ENCODE data around the gene CSMD2.

Gene CSMD2

GRCh38 chr1:33792651-33793050 lies 372.4 kb downstream of the CSMD2 start:
- DNase-seq = no peak

GRCh38 chr1:33792216-33792615 lies 372.8 kb downstream of the CSMD2 start:
- DNase-seq = no peak

GRCh38 chr1:33791251-33791650 lies 373.8 kb downstream of the CSMD2 start:
- no peak for DNase-seq

- DNase-seq = no peak
These were observed 374.5 kb downstream of the CSMD2 start for GRCh38 chr1:33790577-33790976.

GRCh38 chr1:33784876-33785275 lies 380.2 kb downstream of the CSMD2 start:
- DNase-seq = no peak

- DNase-seq = no peak
These were observed 382.3 kb downstream of the CSMD2 start for GRCh38 chr1:33782776-33783175.

- DNase-seq = no peak
These were observed 383.4 kb downstream of the CSMD2 start for GRCh38 chr1:33781652-33782051.

GRCh38 chr1:33777337-33777736 lies 387.7 kb downstream of the CSMD2 start:
- no peak for DNase-seq

- no peak for DNase-seq
These were observed 396.2 kb downstream of the CSMD2 start for GRCh38 chr1:33768821-33769220.

- no peak for DNase-seq
These were observed 396.9 kb downstream of the CSMD2 start for GRCh38 chr1:33768106-33768505.

- DNase-seq = no peak
These were observed 400.9 kb downstream of the CSMD2 start for GRCh38 chr1:33764149-33764548.

- no peak for DNase-seq
These were observed 401.6 kb downstream of the CSMD2 start for GRCh38 chr1:33763406-33763805.

GRCh38 chr1:33762962-33763361 lies 402.1 kb downstream of the CSMD2 start:
- no peak for DNase-seq

GRCh38 chr1:33762109-33762830 lies 402.8 kb downstream of the CSMD2 start:
- DNase-seq = no peak

GRCh38 chr1:33758698-33759097 lies 406.3 kb downstream of the CSMD2 start:
- DNase-seq = no peak

GRCh38 chr1:33753087-33753856 lies 411.8 kb downstream of the CSMD2 start:
- DNase-seq = no peak

- DNase-seq = no peak
These were observed 419.1 kb downstream of the CSMD2 start for GRCh38 chr1:33745942-33746341.

- no peak for DNase-seq
These were observed 421.6 kb downstream of the CSMD2 start for GRCh38 chr1:33743221-33743998.

- DNase-seq = no peak
These were observed 422.4 kb downstream of the CSMD2 start for GRCh38 chr1:33742663-33743062.

GRCh38 chr1:33741749-33742148 lies 423.3 kb downstream of the CSMD2 start:
- DNase-seq = no peak

GRCh38 chr1:33740040-33740744 lies 424.8 kb downstream of the CSMD2 start:
- DNase-seq = no peak

GRCh38 chr1:33738976-33739375 lies 426.1 kb downstream of the CSMD2 start:
- no peak for DNase-seq

GRCh38 chr1:33738536-33738935 lies 426.5 kb downstream of the CSMD2 start:
- no peak for DNase-seq
